NCI-H2227 (cell line): ENCODE results near the gene CDKN1A.
"Not testable (repeated sequence)": the region's sequence is repeated elsewhere in the genome, so short reads cannot be mapped to it uniquely, and the experiment has no call there.

Source experiments
- DNase-seq: peaks from one replicate; lab custom pipeline; 2025; ENCODE audit not compliant: unreplicated experiment; lab: John Stamatoyannopoulos, UW

The CDKN1A gene

GRCh38 chr6:36718560-36718959, 40.0 kb downstream of the CDKN1A start:
- DNase-seq, result no peak

DNA sequence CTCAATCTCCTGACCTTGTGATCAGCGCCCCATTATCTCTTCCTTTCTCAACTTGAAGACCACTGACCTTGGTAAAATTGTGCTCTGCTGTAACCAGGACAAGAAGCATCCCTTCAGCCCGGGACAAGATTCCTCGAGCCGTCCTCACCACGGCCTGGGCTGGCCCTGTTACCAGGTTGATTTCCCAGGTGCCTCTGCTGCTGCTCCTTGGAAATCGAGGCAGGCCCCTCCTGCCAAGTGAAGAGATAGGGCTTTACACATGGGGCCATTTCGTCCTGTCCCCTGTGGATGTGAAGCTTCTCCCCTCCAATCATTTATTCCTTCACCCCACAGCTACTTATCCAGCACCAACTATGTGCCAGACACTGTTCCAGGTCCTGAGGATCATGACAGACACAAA, 40.6 kb downstream of the CDKN1A start:
- DNase-seq, result no peak

- DNase-seq, result no peak
Measured at GRCh38 chr6:36720251-36721141, 42.0 kb downstream of the CDKN1A start.

DNA sequence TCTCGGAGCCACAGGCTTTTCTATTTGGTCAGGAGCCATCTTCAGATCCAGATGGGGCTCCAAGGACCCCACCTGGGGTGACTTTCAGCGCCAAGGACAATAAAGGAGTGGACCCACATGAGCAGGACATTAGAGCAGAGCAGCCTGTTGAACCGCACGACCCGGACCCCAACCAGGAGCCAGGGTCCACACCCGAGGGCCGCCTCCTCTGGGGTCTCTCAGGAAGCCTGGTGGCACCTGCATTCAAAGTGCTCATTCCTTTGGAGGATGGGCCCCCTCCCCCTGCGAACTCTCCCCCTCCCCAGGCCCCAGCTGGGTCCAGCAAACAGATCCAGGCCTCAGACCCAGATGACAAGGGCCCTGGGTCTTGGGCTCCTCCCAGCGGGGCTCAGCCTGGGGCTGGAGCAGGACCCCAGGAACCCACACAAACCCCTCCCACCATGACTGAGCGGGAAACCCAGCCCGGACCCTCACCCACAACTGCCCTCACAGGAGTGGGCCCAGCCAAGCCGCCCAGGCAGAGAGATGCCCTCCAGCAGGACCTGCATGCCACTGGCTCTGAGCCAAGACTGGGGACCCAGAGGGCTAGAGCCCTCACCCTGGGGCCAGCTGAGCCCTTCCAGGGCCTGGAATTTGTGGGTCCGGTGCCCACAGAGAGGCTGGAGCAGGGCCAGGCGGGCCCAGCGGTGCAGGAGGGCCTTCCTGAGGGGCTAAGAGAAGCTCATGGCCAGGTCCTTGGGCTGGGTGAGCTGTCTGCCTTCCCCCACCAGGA, 43.0 kb downstream of the CDKN1A start:
- no peak for DNase-seq

DNA sequence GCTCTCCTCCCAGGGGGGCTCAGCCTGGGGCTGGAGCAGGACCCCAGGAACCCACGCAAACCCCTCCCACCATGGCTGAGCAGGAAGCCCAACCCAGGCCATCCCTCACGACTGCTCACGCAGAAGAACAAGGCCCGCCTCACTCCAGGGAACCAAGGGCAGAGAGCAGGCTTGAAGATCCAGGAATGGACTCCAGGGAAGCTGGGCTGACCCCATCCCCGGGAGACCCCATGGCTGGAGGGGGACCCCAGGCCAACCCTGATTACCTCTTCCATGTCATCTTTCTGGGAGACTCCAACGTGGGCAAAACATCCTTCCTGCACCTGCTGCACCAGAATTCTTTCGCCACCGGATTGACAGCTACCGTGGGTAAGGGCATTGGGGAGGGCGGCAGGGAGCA, 43.9 kb downstream of the CDKN1A start:
- DNase-seq, result no peak

GRCh38 chr6:36722879-36723278, 44.4 kb downstream of the CDKN1A start:
- DNase-seq, result no peak

DNA sequence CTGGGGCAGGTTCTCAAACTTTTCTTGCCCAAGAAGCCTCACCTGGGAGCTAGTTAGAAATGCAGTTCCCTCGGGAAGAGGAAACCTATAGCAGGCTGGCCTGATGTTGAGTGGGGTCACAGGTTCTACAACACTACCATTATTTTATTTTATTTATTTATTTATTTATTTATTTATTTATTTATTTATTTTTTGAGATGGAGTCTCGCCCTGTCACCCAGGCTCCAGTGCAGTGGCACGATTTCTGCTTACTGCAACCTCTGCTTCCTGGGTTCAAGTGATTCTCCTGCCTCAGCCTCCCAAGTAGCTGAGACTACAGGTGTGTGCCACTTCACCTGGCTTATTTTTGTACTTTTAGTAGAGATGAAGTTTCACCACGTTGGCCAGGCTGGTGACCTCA, 45.5 kb downstream of the CDKN1A start:
- DNase-seq, result not testable (repeated sequence)

GRCh38 chr6:36724514-36725390, 46.2 kb downstream of the CDKN1A start:
- peak; percentile 66 for DNase-seq

DNA sequence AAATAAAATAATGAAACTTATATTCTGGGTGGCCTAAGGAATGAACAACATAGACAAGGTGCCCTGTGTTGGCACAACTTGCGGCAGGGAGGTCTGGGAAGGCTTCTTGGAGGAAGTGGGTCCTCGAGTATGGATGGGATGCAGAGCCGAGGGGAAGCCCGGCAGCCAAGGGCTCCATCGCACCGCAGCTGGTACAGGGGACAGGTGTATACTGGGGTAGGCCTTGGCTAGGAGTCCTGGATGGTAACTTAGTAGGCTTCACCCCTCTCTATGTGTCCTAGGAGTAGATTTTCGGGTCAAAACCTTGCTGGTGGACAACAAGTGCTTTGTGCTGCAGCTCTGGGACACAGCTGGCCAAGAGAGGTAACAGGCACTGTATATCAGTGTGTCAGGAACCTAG, 47.1 kb downstream of the CDKN1A start:
- DNase-seq, result no peak

DNA sequence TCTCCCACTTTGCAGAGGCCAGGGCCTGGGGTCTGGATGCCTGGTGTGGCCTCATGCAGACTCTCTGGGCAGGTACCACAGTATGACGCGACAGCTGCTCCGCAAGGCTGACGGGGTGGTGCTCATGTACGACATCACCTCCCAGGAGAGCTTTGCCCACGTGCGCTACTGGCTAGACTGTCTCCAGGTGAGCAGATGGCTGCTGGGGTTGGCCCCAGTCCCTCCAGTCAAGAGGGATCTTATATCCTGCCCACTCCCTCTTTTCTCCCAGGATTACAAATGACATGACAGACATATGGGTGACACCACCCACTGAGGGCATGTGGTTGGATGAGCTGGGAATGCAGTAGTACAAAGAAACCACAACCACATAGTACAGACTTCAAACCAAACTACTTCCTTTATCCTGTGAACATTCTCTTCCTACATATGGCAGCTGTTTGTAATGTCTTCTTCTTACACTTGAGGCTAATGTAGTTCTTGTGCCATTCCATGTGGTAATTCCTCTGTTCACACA, 49.0 kb downstream of the CDKN1A start:
- DNase-seq, result no peak

GRCh38 chr6:36728289-36729160, 50.0 kb downstream of the CDKN1A start:
- DNase-seq, result no peak

DNA sequence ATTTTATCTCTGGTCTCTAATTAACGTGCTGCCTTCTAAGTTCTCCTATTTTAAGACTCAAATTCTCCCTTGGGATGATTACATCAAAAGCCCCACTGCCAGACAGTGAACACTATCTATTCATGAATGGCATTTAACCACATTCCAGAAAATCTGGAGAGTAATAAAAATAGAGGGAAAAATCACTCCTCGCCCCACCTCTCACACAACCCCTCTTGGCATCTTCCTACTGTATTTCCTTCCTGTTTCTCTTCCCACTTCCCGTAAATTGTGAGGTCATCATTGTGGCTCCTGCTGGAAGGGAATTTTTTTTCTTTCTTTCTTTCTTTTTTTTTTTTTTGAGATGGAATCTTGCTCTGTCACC, 50.6 kb downstream of the CDKN1A start:
- no peak for DNase-seq

GRCh38 chr6:36730424-36731380, 52.2 kb downstream of the CDKN1A start:
- DNase-seq, result no peak

GRCh38 chr6:36731622-36732310, 53.3 kb downstream of the CDKN1A start:
- DNase-seq, result no peak

GRCh38 chr6:36733300-36733699, 54.8 kb downstream of the CDKN1A start:
- DNase-seq, result no peak

DNA sequence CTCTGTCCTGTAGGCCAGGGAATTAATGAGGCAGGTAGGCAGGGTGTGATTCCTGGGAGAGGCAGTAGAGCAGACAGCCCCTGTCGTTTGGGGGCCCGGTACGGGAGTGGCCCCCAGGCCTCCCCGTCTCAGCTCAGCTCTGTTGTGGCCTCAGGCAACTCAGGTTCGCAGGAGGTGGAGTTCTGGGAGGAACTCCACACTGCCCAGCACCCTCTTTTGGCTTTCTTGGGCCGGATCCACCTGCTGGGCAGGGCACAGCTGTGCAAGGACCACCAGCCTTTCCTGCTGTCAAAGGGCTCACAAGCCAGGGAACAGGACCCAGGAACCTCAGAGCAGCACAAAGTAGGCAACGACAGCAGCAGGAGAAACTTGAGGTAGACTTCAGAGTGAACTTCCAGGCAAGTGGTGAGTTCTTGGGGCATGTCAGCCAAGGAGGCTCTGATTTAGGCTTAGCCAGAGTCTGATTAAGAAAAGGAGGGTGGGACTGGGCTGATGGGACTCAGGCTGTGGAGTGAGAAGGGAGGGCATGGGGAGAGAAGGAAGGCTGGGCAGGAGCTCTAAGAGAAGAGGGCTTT, 56.1 kb downstream of the CDKN1A start:
- DNase-seq, result no peak

DNA sequence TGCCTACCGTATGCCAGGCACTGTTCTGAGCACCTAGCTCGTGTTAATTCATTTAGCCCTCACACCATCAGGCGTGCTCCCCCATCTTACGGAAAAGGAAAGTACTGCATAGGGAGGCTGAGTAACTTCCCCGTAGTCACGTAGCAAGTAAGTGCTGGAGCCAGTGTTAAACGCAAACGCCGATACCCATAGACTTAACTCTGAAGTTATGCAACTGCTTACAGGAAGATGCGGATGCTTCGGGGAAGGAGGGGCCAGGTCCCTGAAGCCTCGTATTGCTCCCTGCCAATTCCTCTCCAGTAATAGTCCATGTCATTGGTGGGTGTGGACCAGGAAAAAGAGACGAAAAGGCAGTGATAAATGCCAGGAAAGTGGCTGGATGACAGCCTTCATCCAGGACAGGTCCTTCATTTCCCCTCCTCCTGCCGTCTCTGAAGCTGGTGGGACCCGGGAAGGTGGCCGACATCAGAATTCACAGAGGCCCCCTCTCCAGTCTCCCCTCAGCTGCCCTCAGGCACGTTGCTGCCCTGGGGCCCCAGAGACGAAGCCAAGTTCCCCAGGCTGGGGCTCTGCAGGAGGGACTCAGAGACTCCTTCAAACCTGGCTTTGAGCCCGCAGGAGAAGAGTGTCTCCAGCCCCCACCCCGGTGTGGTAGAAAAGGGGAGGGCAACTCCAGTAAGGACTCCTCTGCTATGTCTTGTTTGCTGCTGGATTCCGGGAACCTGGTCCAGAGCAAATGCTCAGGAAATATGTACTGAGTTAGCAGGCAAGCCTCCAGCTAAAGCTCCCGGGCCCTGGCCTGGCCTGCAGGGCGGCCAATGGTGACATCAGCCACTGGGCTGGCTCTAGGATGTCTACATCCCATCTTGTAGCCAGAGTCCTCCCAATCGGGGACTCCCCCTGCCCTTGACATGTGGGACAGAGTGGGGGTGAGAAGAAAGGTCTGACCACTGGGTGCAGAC, 56.9 kb downstream of the CDKN1A start:
- peak; percentile 24 for DNase-seq
